HCT116 (cell line): ENCODE results near the gene EIF4E1B. TPM values are rescaled to one million over a fixed set of nuclear protein-coding genes. Genes with fewer than 3 reads are reported as not detected.

Experiments used
- ATAC-seq: fragments of 200-7000 bp; cut with Tn5 transposase; 2 replicates; pipeline ENCODE4 v1.9.1; 2020; ENCODE audit warnings: mild to moderate bottlenecking, moderate library complexity
- BruUV-seq: library from RNA; stranded (reverse); fragments of 400-500 nt; replicated peaks from 2 replicates; lab custom pipeline; 2021; lab: Mats Ljungman, UMichigan
- CTCF ChIA-PET: fragments of 300-600 bp; sonication (Branson Sonifier 250); formaldehyde crosslinking; loops from one replicate; lab custom pipeline; 2021; ENCODE audit warnings: antibody characterized with exemption; lab: Charles Lee
- POLR2A ChIA-PET: fragments of 300-600, 350-600 bp; sonication (Branson Sonifier 250); formaldehyde crosslinking; loops from one replicate; lab custom pipeline; 2021; ENCODE audit warnings: antibody characterized with exemption; lab: Charles Lee
- RAD21 ChIA-PET, 2 experiments: fragments of 300-600 bp; sonication (Branson Sonifier 250); formaldehyde crosslinking; loops; one replicate each; lab custom pipeline; 2023; ENCODE audit warnings: low total read pairs in 2 of 2; ENCODE audit not compliant: uncharacterized antibody in 2 of 2, unreplicated experiment in 2 of 2, low non-redundant PET in 1 of 2; lab: Charles Lee
- DNase-seq: peaks from one replicate; pipeline ENCODE4 v3.0.0-alpha.2; 2010; ENCODE audit warnings: low read depth, low spot score
- H2AFZ ChIP-seq: fragments of 200-600 bp; shearing (Covaris generic), sonication (generic); 2 replicates; pipeline ENCODE4 v1.6.1; 2017; ENCODE audit warnings: low read depth, mixed run types, mixed read lengths, antibody characterized with exemption, low read length; ENCODE audit not compliant: poor library complexity, severe bottlenecking
- H3K27ac ChIP-seq: 2 replicates; pipeline ENCODE4 v1.5.1; 2012; ENCODE audit warnings: low read depth, low read length
- H3K27me3 ChIP-seq: fragments of 200-600 bp; sonication (generic); 2 replicates; pipeline ENCODE4 v1.6.1; 2016; ENCODE audit warnings: mixed run types, low read length, mixed read lengths; ENCODE audit not compliant: insufficient read depth
- H3K36me3 ChIP-seq, 2 experiments: fragments of 200-500 bp in 1 of 2; fragments of 200-600 bp in 1 of 2; sonication (Bioruptor generic) in 1 of 2; sonication (generic) in 1 of 2; 2 replicates each; pipeline versions ENCODE4 v1.5.1 to v1.6.1; 2014 to 2016; ENCODE audit warnings: low read length in 2 of 2, inconsistent platforms in 1 of 2, mixed read lengths in 1 of 2, mixed run types in 1 of 2; ENCODE audit not compliant: insufficient read depth in 2 of 2, control insufficient read depth in 1 of 2
- H3K4me1 ChIP-seq, 2 experiments: fragments of 200-600 bp in 1 of 2; sonication (generic) in 1 of 2; 2 replicates each; pipeline versions ENCODE4 v1.5.1 to v1.6.1; 2012 to 2017; ENCODE audit warnings: low read length in 2 of 2, inconsistent platforms in 1 of 2, mild to moderate bottlenecking in 1 of 2, mixed read lengths in 1 of 2, mixed run types in 1 of 2, moderate library complexity in 1 of 2; ENCODE audit not compliant: insufficient read depth in 2 of 2, control insufficient read depth in 1 of 2
- H3K4me2 ChIP-seq: fragments of 200-600 bp; sonication (generic); 2 replicates; pipeline ENCODE4 v1.6.1; 2017; ENCODE audit warnings: mixed run types, low read length, mixed read lengths
- H3K4me3 ChIP-seq, 2 experiments: fragments of 200-600 bp in 1 of 2; sonication (generic) in 1 of 2; replicated peaks in 1 of 2; 2 replicates each; pipeline ENCODE4 v1.5.1; 2011 to 2016; ENCODE audit warnings: low read length in 2 of 2, control low read depth in 1 of 2, low read depth in 1 of 2, mild to moderate bottlenecking in 1 of 2, mixed read lengths in 1 of 2, mixed run types in 1 of 2
- H3K79me2 ChIP-seq: fragments of 200-600 bp; sonication (generic); 2 replicates; pipeline ENCODE4 v1.6.1; 2017; ENCODE audit warnings: mild to moderate bottlenecking, mixed run types, low read length, moderate library complexity, mixed read lengths; ENCODE audit not compliant: insufficient read depth
- H3K9ac ChIP-seq: fragments of 200-600 bp; sonication (generic); 2 replicates; pipeline ENCODE4 v1.6.1; 2016; ENCODE audit warnings: low read length, mixed read lengths
- H3K9me2 ChIP-seq: fragments of 200-600 bp; sonication (generic), shearing (Covaris generic); 2 replicates; pipeline ENCODE4 v1.6.1; 2017; ENCODE audit warnings: mixed run types, mild to moderate bottlenecking, moderate library complexity; ENCODE audit not compliant: insufficient read depth
- H3K9me3 ChIP-seq, 2 experiments: fragments of 200-500 bp in 1 of 2; fragments of 200-600 bp in 1 of 2; sonication (Bioruptor generic) in 1 of 2; sonication (generic) in 1 of 2; 2 replicates each; pipeline ENCODE4 v1.6.1; 2014 to 2017; ENCODE audit warnings: low read length in 2 of 2, mixed read lengths in 2 of 2, inconsistent platforms in 1 of 2, low read depth in 1 of 2, mild to moderate bottlenecking in 1 of 2, mixed run types in 1 of 2, moderate library complexity in 1 of 2; ENCODE audit not compliant: control insufficient read depth in 1 of 2, insufficient read depth in 1 of 2
- H4K20me1 ChIP-seq: fragments of 200-600 bp; sonication (generic), shearing (Covaris generic); 2 replicates; pipeline ENCODE4 v1.6.1; 2017; ENCODE audit warnings: mixed run types, mild to moderate bottlenecking, moderate library complexity; ENCODE audit not compliant: insufficient read depth
- CBX3 ChIP-seq: IDR thresholded peaks from 2 replicates; pipeline ENCODE4 v1.6.1; 2012; ENCODE audit warnings: low read depth
- CEBPB ChIP-seq: IDR thresholded peaks from 2 replicates; pipeline ENCODE4 v1.6.1; 2012; ENCODE audit warnings: low read depth
- EGR1 ChIP-seq: IDR thresholded peaks from 2 replicates; pipeline ENCODE4 v1.6.1; 2012; ENCODE audit warnings: low read depth
- ELF1 ChIP-seq: IDR thresholded peaks from 2 replicates; pipeline ENCODE4 v1.6.1; 2012; ENCODE audit warnings: low read depth, borderline replicate concordance
- EZH2 ChIP-seq: fragments of 200-600 bp; sonication (generic); IDR thresholded peaks from 2 replicates; pipeline ENCODE4 v1.6.1; 2017; ENCODE audit warnings: antibody characterized with exemption, mixed run types
- EZH2phosphoT487 ChIP-seq: fragments of 200-600 bp; IDR thresholded peaks from 2 replicates; pipeline ENCODE4 v1.6.1; 2018; ENCODE audit warnings: antibody characterized with exemption, borderline replicate concordance
- FOSL1 ChIP-seq: IDR thresholded peaks from 2 replicates; pipeline ENCODE4 v1.6.1; 2012; ENCODE audit warnings: low read depth
- JUND ChIP-seq: IDR thresholded peaks from 2 replicates; pipeline ENCODE4 v1.6.1; 2012
- POLR2A ChIP-seq: IDR thresholded peaks from 2 replicates; pipeline ENCODE4 v1.7.0; 2011; ENCODE audit warnings: borderline replicate concordance; ENCODE audit not compliant: insufficient read depth, insufficient read length; ENCODE audit errors: extremely low read depth
- POLR2AphosphoS5 ChIP-seq: IDR thresholded peaks from 2 replicates; pipeline ENCODE4 v1.6.1; 2011; ENCODE audit warnings: mild to moderate bottlenecking, low read depth, low read length, moderate library complexity
- REST ChIP-seq: IDR thresholded peaks from 2 replicates; pipeline ENCODE4 v1.6.1; 2012; ENCODE audit warnings: low read depth
- SIN3A ChIP-seq: IDR thresholded peaks from 2 replicates; pipeline ENCODE4 v1.6.1; 2012; ENCODE audit warnings: low read depth
- SP1 ChIP-seq: IDR thresholded peaks from 2 replicates; pipeline ENCODE4 v1.6.1; 2012; ENCODE audit warnings: low read depth
- SRF ChIP-seq: IDR thresholded peaks from 2 replicates; pipeline ENCODE4 v1.6.1; 2012; ENCODE audit warnings: low read depth
- TCF7L2 ChIP-seq: IDR thresholded peaks from 2 replicates; pipeline ENCODE4 v1.7.0; 2011; ENCODE audit warnings: borderline replicate concordance, inconsistent platforms; ENCODE audit not compliant: insufficient read depth, insufficient read length; ENCODE audit errors: extremely low read depth
- YY1 ChIP-seq: IDR thresholded peaks from 2 replicates; pipeline ENCODE4 v1.6.1; 2011; ENCODE audit warnings: low read length, low read depth, moderate library complexity, mild to moderate bottlenecking; ENCODE audit not compliant: insufficient replicate concordance; ENCODE audit errors: extremely low read depth
- ZFX ChIP-seq: fragments of 450-650 bp; IDR thresholded peaks from 2 replicates; pipeline ENCODE4 v1.6.1; 2017
- ZNF274 ChIP-seq: fragments of 200-500 bp; sonication (Bioruptor generic); IDR thresholded peaks from 2 replicates; pipeline ENCODE4 v1.6.1; 2014; ENCODE audit warnings: mild to moderate bottlenecking, low read depth, low read length, inconsistent platforms
- intact Hi-C: fragments of 100-400 bp; cut with micrococcal nuclease; formaldehyde crosslinking; loops from 2 replicates; pipeline ENCODE4 v1.10.0; 2022
- total RNA-seq: library from RNA; stranded (reverse); gene quantifications from one replicate; pipeline ENCODE4 v1.2.1, GENCODE V29; 2021; ENCODE audit not compliant: unreplicated experiment
- TF ChIP-seq, protein P1 (sequence below): IDR thresholded peaks from 2 replicates; pipeline ENCODE4 v1.6.1; 2012
- TF ChIP-seq, protein P2 (sequence below): IDR thresholded peaks from 2 replicates; pipeline ENCODE4 v1.6.1; 2012
- TF ChIP-seq, protein P3 (sequence below): IDR thresholded peaks from 2 replicates; pipeline ENCODE4 v1.6.1; 2011; ENCODE audit warnings: mild to moderate bottlenecking, low read length, moderate library complexity; ENCODE audit not compliant: insufficient replicate concordance; ENCODE audit errors: extremely low read depth

Gene EIF4E1B
- total RNA-seq, 1 experiment from 2014 or later, result 0.07 TPM

DNA sequence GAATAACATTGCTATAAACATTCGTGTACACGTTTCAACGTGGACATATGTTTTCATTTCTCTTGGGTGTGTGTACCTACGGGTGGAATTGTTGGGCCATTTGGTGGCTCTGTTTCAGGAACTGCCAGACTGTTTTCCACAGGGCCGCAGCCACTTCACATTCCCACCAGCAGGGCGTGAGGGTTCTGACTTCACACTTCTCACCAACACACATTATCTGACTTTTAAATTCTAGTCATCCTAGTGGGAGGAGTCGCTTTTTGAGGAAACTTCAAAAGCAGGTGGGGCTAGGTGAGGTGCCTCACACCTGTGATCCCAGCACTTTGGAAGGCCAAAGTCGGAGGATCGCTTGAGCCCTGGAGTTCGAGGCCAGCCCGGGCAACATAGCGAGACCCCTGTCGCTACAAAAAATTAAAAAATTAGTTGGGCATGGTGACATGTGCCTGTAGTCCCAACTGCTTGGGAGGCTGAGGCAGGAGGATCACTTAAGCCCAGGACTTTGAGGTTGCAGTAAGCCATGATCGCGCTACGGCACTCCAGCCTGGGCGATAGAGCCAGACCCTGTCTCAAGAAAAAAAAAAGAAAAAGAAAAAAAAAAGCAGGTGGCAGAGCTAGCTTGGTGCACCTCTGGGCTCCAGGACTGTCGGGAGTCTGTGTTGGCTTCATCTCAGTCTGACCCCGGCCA is 45.3 kb downstream of the EIF4E1B start:
- ChIA-PET CTCF (interaction anchor here (1.9 kb wide), 1 partner anchor 15 kb away, joined by 10 read pairs; no protein-coding TSS in a partner anchor), POLR2A (no interaction called here), RAD21 (interaction anchor here in 1 of 2 experiments (0.5 kb wide), 1 partner anchor 272 kb away, joined by 3 read pairs; no protein-coding TSS in a partner anchor)
- DNase-seq, result peak; percentile 57
- H3K36me3 ChIP-seq, result no peaks in the 10 kb centered on the region
- no TSS peak for BruUV-seq
- no peak overlapping the region for H3K4me3 ChIP-seq
- peak overlapping the region; percentile 42 for H3K4me2 ChIP-seq
- H3K9ac ChIP-seq, result no peak overlapping the region
- no peaks in the 10 kb centered on the region for H3K9me2 ChIP-seq
- no peaks in the 10 kb centered on the region for H3K27me3 ChIP-seq
- H3K9me3 ChIP-seq, result no peaks in the 10 kb centered on the region
- intact Hi-C loops, result loop anchor here (5.0 kb wide), 1 partner anchor 271 kb away; no protein-coding TSS in a partner anchor
- H3K79me2 ChIP-seq, result no peaks in the 10 kb centered on the region
- no peak overlapping the region for H3K27ac ChIP-seq
- peak overlapping the region; percentile 93 for H2AFZ ChIP-seq
- peak; percentile 96 for ATAC-seq
- no peaks in the 10 kb centered on the region for H4K20me1 ChIP-seq
- peaks cover 7 to 16% of the 10 kb centered on the region in 2 experiments for H3K4me1 ChIP-seq
- no peak for TF ChIP-seq EZH2
- TF ChIP-seq POLR2AphosphoS5, result no peak
- no peak for TF ChIP-seq SRF
- TF ChIP-seq EZH2phosphoT487, result no peak
- TF ChIP-seq ZFX, result no peak
- TF ChIP-seq ELF1, result no peak; the same call in 1 of the 2 replicates
- peak; percentile 12; the same call in 1 of the 2 replicates for TF ChIP-seq SP1
- 0 out of 2 replicates have a peak, but pooled peaks have one; percentile 4 for TF ChIP-seq CBX3
- TF ChIP-seq CEBPB, result no peak
- no peak for TF ChIP-seq POLR2A
- TF ChIP-seq, protein P1, sequence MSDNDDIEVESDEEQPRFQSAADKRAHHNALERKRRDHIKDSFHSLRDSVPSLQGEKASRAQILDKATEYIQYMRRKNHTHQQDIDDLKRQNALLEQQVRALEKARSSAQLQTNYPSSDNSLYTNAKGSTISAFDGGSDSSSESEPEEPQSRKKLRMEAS, result peak; percentile 85
- TF ChIP-seq ZNF274, result no peak
- no peak for TF ChIP-seq SIN3A
- TF ChIP-seq TCF7L2, result no peak
- TF ChIP-seq EGR1, result no peak
- TF ChIP-seq FOSL1, result no peak
- TF ChIP-seq REST, result no peak
- TF ChIP-seq, protein P2, sequence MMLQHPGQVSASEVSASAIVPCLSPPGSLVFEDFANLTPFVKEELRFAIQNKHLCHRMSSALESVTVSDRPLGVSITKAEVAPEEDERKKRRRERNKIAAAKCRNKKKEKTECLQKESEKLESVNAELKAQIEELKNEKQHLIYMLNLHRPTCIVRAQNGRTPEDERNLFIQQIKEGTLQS, result no peak
- no peak for TF ChIP-seq JUND
- TF ChIP-seq YY1, result peak; percentile 35
- TF ChIP-seq, protein P3, sequence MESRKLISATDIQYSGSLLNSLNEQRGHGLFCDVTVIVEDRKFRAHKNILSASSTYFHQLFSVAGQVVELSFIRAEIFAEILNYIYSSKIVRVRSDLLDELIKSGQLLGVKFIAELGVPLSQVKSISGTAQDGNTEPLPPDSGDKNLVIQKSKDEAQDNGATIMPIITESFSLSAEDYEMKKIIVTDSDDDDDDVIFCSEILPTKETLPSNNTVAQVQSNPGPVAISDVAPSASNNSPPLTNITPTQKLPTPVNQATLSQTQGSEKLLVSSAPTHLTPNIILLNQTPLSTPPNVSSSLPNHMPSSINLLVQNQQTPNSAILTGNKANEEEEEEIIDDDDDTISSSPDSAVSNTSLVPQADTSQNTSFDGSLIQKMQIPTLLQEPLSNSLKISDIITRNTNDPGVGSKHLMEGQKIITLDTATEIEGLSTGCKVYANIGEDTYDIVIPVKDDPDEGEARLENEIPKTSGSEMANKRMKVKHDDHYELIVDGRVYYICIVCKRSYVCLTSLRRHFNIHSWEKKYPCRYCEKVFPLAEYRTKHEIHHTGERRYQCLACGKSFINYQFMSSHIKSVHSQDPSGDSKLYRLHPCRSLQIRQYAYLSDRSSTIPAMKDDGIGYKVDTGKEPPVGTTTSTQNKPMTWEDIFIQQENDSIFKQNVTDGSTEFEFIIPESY, result no peak
